Effector memory CD8-positive, alpha-beta T cell (primary cell): Measurements from ENCODE around the gene EXD2.
"Not testable (repeated sequence)": the region's sequence is repeated elsewhere in the genome, so short reads cannot be mapped to it uniquely, and the experiment has no call there.

Source experiments
- ATAC-seq: fragments of 150-1000 bp; cut with Tn5 transposase; replicated peaks from 2 replicates; pipeline ENCODE4 v1.10.0; 2021; ENCODE audit warnings: mild to moderate bottlenecking, moderate library complexity
- DNase-seq, 3 experiments: peaks; one replicate each; pipeline ENCODE4 v3.0.0; 2021
- H3K27ac Mint-ChIP-seq, 2 donors: one replicate each; pipeline ENCODE4 v1.8.0; 2022; ENCODE audit warnings: mild to moderate bottlenecking in 2 of 2, mixed read lengths in 2 of 2, moderate library complexity in 2 of 2
- H3K27me3 Mint-ChIP-seq, 2 donors: one replicate each; pipeline ENCODE4 v1.8.0; 2022; ENCODE audit warnings: mixed read lengths in 2 of 2
- H3K36me3 Mint-ChIP-seq: one replicate; pipeline ENCODE4 v1.8.0; 2022; ENCODE audit warnings: mild to moderate bottlenecking, moderate library complexity, mixed read lengths; ENCODE audit not compliant: insufficient read depth
- H3K4me1 Mint-ChIP-seq, 2 donors: one replicate each; pipeline ENCODE4 v1.8.0; 2022; ENCODE audit warnings: low read depth in 2 of 2, mixed read lengths in 2 of 2
- H3K4me3 Mint-ChIP-seq, 2 donors: one replicate each; pipeline ENCODE4 v1.8.0; 2022; ENCODE audit warnings: mild to moderate bottlenecking in 2 of 2, mixed read lengths in 2 of 2, moderate library complexity in 2 of 2
- H3K9me3 Mint-ChIP-seq, 2 donors: one replicate each; pipeline ENCODE4 v1.8.0; 2022; ENCODE audit warnings: mixed read lengths in 2 of 2

EXD2 gene

GRCh38 chr14:69266572-69267345 is 75.5 kb downstream of the EXD2 start:
- ATAC-seq (no peak), DNase-seq (no peak)
- H3K36me3 Mint-ChIP-seq: no peaks in the 10 kb centered on the region
- no peak overlapping the region for H3K27ac Mint-ChIP-seq
- no peaks in the 10 kb centered on the region for H3K9me3 Mint-ChIP-seq
- H3K4me3 Mint-ChIP-seq: no peak overlapping the region
- peaks cover 17 to 34% of the 10 kb centered on the region in 2 donors for H3K27me3 Mint-ChIP-seq
- H3K4me1 Mint-ChIP-seq: no peaks in the 10 kb centered on the region

GRCh38 chr14:69267492-69267891 is 76.2 kb downstream of the EXD2 start:
- DNase-seq: no peak
- Mint-ChIP-seq H3K36me3 (no peaks in the 10 kb centered on the region), H3K4me1 (no peaks in the 10 kb centered on the region), H3K27me3 (peaks cover 9 to 26% of the 10 kb centered on the region in 2 donors), H3K9me3 (no peaks in the 10 kb centered on the region), H3K4me3 (no peak overlapping the region), H3K27ac (no peak overlapping the region)
- no peak for ATAC-seq

DNA sequence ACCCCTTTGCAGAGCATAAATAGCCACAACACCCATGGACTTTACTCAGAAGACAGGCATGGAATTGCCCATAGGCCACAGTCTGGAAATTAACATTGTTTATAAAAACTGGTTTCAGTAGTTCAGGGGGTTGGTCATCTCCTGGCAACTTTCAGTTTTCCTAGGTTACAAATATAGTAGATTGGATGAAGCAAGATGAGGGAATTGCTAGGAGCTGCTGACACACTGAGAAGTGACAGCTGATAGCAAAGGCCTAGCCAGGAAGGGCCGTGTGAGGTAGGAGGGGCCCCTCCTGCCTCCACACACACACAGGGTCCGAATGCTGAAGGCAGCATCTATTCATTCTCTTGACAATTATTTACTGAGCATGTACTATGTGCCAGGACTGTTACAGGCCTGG is 76.9 kb downstream of the EXD2 start:
- ATAC-seq (no peak), DNase-seq (no peak)
- Mint-ChIP-seq H3K27me3 (peaks cover 5 to 19% of the 10 kb centered on the region in 2 donors), H3K36me3 (no peaks in the 10 kb centered on the region), H3K4me3 (no peak overlapping the region), H3K9me3 (no peaks in the 10 kb centered on the region), H3K4me1 (no peaks in the 10 kb centered on the region), H3K27ac (no peak overlapping the region)

- Mint-ChIP-seq H3K4me1 (no peaks in the 10 kb centered on the region), H3K9me3 (no peaks in the 10 kb centered on the region), H3K27ac (no peak overlapping the region), H3K27me3 (peaks cover 5 to 14% of the 10 kb centered on the region in 2 donors), H3K36me3 (no peaks in the 10 kb centered on the region), H3K4me3 (no peak overlapping the region)
- DNase-seq: no peak
- no peak for ATAC-seq
Observed at GRCh38 chr14:69268763-69269162, 77.5 kb downstream of the EXD2 start.

- Mint-ChIP-seq H3K9me3 (no peaks in the 10 kb centered on the region), H3K36me3 (no peaks in the 10 kb centered on the region), H3K27me3 (peaks cover 6 to 9% of the 10 kb centered on the region in 2 donors), H3K27ac (no peak overlapping the region), H3K4me3 (no peak overlapping the region), H3K4me1 (no peaks in the 10 kb centered on the region)
- ATAC-seq (no peak), DNase-seq (no peak)
Observed at GRCh38 chr14:69269381-69269780, 78.1 kb downstream of the EXD2 start.

DNA sequence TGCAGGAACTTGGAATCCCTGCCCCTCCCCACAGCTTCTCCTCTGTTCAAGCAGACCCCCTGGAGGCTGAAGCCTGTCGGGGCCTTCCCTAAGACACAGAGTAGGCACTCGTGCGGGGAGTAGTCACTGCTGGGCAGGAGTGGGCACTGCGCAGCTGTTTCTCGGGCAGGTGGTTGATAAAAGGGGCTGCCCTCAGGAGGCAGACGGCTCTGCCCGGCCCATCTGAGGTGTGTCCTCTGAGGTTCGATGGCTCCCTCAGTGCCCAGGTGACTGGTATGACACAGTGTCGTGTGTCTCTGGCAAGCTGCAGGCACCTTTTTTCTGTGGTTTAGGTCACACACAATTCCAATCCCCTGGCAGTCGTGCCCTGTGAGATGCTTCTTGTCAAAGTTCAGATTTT is 78.8 kb downstream of the EXD2 start:
- no peaks in the 10 kb centered on the region for H3K9me3 Mint-ChIP-seq
- H3K27me3 Mint-ChIP-seq: peaks cover 14 to 16% of the 10 kb centered on the region in 2 donors
- DNase-seq: no peak
- H3K36me3 Mint-ChIP-seq: no peaks in the 10 kb centered on the region
- no peak for ATAC-seq
- H3K4me3 Mint-ChIP-seq: no peak overlapping the region
- H3K4me1 Mint-ChIP-seq: no peaks in the 10 kb centered on the region
- no peak overlapping the region for H3K27ac Mint-ChIP-seq

GRCh38 chr14:69270795-69271708 is 79.8 kb downstream of the EXD2 start:
- Mint-ChIP-seq H3K27ac (no peak overlapping the region), H3K27me3 (peaks cover 19 to 20% of the 10 kb centered on the region in 2 donors), H3K36me3 (no peaks in the 10 kb centered on the region), H3K4me3 (no peak overlapping the region), H3K4me1 (no peaks in the 10 kb centered on the region), H3K9me3 (peaks cover 0 to 1% of the 10 kb centered on the region in 2 donors)
- DNase-seq (no peak), ATAC-seq (no peak)

GRCh38 chr14:69274321-69274720 is 83.0 kb downstream of the EXD2 start:
- Mint-ChIP-seq H3K27ac (no peak overlapping the region), H3K9me3 (peaks cover 0 to 2% of the 10 kb centered on the region in 2 donors), H3K36me3 (no peaks in the 10 kb centered on the region), H3K4me1 (no peaks in the 10 kb centered on the region), H3K27me3 (peaks cover 10 to 18% of the 10 kb centered on the region in 2 donors), H3K4me3 (no peak overlapping the region)
- DNase-seq (no peak), ATAC-seq (no peak)

DNA sequence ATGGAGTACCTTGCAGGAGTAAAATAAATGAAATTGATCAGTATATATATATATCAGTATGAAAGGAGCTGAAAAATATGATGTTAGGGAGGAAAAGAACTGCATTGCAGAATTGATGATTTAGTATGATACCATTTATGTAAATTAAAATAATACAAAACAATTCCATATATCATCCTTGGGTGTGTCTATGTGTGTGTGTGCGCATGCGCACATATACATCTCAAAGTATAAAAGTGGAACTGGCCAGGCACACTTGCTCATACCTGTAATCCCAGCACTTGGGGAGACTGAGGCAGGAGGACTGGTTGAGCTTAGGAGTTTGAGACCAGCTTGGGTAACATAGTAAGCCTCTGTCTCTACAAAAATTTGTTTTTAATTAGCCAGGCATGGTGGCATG is 84.0 kb downstream of the EXD2 start:
- Mint-ChIP-seq H3K4me3 (no peak overlapping the region), H3K27ac (no peak overlapping the region), H3K36me3 (no peaks in the 10 kb centered on the region), H3K27me3 (peaks cover 11 to 18% of the 10 kb centered on the region in 2 donors), H3K9me3 (peaks cover 0 to 2% of the 10 kb centered on the region in 2 donors), H3K4me1 (no peaks in the 10 kb centered on the region)
- ATAC-seq: no peak
- DNase-seq: no peak

DNA sequence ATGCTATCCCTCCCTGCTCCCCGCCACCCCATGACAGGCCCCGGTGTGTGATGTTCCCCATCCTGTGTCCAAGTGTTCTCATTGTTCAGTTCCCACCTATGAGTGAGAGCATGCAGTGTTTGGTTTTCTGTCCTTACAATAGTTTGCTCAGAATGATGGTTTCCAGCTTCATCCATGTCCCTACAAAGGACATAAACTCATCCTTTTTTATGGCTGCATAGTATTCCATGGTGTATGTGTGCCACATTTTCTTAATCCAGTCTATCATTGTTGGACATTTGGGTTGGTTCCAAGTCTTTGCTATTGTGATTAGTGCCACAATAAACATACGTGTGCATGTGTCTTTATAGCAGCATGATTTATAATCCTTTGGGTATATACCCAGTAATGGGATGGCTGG is 86.1 kb downstream of the EXD2 start:
- H3K4me3 Mint-ChIP-seq, DNase-seq, H3K4me1 Mint-ChIP-seq, H3K9me3 Mint-ChIP-seq, H3K27ac Mint-ChIP-seq, H3K36me3 Mint-ChIP-seq, ATAC-seq: not testable (repeated sequence)
- peaks cover 18 to 29% of the 10 kb centered on the region in 2 donors for H3K27me3 Mint-ChIP-seq

DNA sequence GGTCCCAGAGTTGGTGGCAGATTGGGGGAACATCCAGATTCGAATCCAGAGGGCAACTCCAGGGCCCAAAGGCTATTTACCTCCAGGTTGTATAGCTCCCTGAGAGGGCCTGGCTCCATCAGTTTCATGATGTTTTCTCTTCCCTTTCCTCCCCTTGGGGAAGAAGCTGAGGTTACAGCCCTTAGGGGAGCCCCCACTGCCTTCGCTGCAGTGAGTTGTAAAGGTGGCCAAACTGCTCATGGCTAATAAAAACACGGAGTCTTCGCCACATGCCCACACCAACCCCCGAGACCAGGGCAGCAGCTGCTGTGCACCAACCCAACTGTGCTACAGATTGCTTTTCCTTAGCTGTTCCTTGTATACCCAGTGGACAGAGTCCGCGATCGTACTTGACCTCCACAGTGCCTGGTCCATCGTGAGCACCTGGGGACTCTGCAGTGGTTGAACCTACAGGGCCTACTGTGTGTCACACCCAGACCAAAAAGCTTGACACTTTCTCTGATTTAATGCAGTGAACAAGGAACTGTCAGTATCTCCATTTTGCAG is 89.5 kb downstream of the EXD2 start:
- DNase-seq (no peak), ATAC-seq (no peak)
- peaks cover 0 to 2% of the 10 kb centered on the region in 2 donors for H3K9me3 Mint-ChIP-seq
- peaks cover 5 to 47% of the 10 kb centered on the region in 2 donors for H3K27me3 Mint-ChIP-seq
- no peaks in the 10 kb centered on the region for H3K4me1 Mint-ChIP-seq
- H3K27ac Mint-ChIP-seq: no peak overlapping the region
- H3K4me3 Mint-ChIP-seq: no peak overlapping the region
- no peaks in the 10 kb centered on the region for H3K36me3 Mint-ChIP-seq

- no peak overlapping the region for H3K4me3 Mint-ChIP-seq
- H3K27ac Mint-ChIP-seq: no peak overlapping the region
- H3K36me3 Mint-ChIP-seq: no peaks in the 10 kb centered on the region
- no peaks in the 10 kb centered on the region for H3K9me3 Mint-ChIP-seq
- H3K4me1 Mint-ChIP-seq: no peaks in the 10 kb centered on the region
- no peak for ATAC-seq
- DNase-seq: no peak
- H3K27me3 Mint-ChIP-seq: peaks cover 0 to 55% of the 10 kb centered on the region in 2 donors
Observed at GRCh38 chr14:69281450-69282169, 90.3 kb downstream of the EXD2 start.

DNA sequence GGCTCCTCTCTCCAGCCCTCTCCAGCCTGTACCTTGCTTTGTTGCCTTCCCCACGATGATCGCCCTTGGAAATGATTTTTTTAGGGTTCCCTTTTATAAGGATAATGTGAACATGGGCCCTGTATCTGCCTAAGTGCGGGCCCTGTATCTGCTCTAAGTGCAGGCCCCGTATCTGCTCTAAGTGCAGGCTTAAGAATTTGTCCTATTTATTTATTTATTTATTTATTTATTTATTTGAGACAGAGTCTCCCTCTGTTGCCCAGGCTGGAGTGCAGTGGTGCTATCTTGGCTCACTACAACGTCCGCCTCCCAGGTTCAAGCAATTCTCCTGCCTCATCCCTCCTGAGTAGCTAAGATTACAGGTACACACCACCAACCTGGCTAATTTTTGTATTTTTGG is 91.2 kb downstream of the EXD2 start:
- no peak overlapping the region for H3K4me3 Mint-ChIP-seq
- peaks cover 6 to 63% of the 10 kb centered on the region in 2 donors for H3K27me3 Mint-ChIP-seq
- ATAC-seq (no peak), DNase-seq (no peak)
- H3K36me3 Mint-ChIP-seq: no peaks in the 10 kb centered on the region
- no peak overlapping the region for H3K27ac Mint-ChIP-seq
- no peaks in the 10 kb centered on the region for H3K4me1 Mint-ChIP-seq
- H3K9me3 Mint-ChIP-seq: no peaks in the 10 kb centered on the region
